ENCODE data around the gene EFEMP1.

DNA sequence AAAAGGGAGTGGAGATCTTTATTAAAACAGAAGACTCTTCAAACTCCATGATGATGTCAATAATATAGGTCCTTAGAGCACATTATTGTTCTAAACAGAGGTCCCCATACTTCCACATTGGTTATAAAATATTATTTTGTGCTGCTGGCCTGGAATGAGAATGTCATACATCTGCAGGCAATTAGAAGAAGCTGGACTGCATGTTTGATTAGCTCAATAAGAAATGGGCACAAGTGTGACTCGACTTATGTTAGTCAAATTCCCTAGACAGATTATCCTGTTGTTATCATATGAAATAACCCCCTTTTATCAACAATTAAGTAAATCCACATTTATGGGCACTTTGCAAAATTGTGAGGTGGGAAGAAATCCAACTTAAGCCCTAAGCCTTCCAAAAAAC, 8.8 kb downstream of the EFEMP1 start:
- TF ChIP-seq POLR2AphosphoS5 (IDR thresholded peaks at IDR 0.05) = no peak
- no peak for TF ChIP-seq EP300 (IDR thresholded peaks at IDR 0.05)
- TF ChIP-seq, protein P1, sequence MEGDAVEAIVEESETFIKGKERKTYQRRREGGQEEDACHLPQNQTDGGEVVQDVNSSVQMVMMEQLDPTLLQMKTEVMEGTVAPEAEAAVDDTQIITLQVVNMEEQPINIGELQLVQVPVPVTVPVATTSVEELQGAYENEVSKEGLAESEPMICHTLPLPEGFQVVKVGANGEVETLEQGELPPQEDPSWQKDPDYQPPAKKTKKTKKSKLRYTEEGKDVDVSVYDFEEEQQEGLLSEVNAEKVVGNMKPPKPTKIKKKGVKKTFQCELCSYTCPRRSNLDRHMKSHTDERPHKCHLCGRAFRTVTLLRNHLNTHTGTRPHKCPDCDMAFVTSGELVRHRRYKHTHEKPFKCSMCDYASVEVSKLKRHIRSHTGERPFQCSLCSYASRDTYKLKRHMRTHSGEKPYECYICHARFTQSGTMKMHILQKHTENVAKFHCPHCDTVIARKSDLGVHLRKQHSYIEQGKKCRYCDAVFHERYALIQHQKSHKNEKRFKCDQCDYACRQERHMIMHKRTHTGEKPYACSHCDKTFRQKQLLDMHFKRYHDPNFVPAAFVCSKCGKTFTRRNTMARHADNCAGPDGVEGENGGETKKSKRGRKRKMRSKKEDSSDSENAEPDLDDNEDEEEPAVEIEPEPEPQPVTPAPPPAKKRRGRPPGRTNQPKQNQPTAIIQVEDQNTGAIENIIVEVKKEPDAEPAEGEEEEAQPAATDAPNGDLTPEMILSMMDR (IDR thresholded peaks at IDR 0.05) = no peak
